ENCODE measurements around the gene FLAD1.

FLAD1 gene

DNA sequence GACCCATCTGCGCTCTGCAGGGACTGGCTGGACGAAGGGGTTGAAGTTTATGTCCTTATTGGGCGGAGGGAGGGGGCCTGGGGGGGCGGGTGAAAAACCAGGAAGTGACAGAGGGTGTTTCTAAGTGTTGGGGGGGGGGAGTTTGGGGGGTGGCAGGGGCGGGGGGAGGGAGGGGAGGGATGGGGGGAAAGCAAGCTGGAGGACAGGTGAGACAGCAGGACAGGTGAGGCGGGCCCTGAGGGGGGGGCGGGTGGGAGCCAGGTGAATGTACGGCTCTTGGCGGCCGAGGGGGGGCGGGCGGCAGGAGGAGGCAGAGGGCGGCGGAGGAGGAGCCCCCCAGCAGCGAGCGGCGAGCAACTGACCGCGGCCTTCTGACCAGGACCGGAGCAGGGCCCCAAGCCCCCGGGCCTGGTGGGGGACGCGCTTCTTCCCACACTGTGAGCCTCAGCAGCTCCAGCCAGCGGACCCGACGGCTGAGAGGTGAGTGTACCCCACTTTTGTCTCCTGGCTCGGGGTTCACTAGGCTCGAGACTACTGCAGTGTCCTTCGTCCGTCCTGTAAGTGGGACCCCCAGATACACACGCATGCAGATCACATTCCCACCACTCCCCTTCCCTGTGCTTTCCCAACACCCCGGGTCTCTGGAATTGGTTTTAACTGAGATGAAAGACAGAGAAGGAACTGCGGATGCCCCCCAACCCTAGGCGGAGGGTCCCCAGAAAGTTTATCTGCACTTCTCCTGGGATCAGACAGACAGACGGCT is 19.5 kb downstream of the FLAD1 start, which contains the start of gene ZBTB7B:
ZBTB7B (plus strand) TSS at position 339 of the 763 bp plus-strand sequence. CDS start 11,859 bp downstream, outside the sequence.
- TF ChIP-seq L3MBTL2 (conservative IDR thresholded peaks at IDR 0.05) (peak; percentile 15; the same call in 1 of the 2 replicates), LEF1 (IDR thresholded peaks at IDR 0.05; ENCODE audit: borderline replicate concordance) (no peak)
- DNase-seq (ENCODE audit: extremely low spot score) = no peak
- CTCF ChIA-PET = interaction anchor here (1.0 kb wide), 1 partner anchor 15 kb away, joined by 4 read pairs; no protein-coding TSS in a partner anchor
- POLR2A ChIA-PET = interaction anchor here (1.1 to 2.0 kb wide), 6 partner anchors 10 to 49 kb away, joined by 3 to 17 read pairs (median 4); partner anchors contain the start of genes ADAM15 and FLAD1

DNA sequence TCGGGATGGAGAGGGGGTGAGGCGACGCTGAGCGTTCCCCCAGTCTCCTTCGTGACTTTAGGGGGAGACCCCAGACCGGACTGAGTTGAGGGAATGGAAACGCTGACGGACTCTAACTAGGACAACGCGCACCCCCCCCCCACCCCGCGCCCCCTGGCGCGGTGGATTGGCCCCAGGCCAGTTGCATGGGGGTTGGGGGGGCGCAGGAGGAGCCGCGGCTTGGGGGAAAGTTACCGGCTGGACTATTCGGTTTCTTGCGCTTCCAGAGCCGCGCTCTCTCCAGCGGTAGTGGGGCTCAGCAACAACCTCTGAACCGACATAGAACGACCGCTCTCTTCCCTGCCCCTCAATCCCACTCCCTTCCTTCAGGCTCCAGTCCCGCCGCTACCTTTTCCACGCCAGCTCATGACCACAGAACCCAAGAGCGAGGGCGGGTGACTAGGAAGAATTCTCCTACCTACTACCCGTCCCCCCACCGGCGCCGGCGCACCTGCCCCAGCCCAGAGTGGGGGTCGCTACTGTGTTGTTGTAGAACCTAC is 20.2 kb downstream of the FLAD1 start:
- POLR2A ChIA-PET = interaction anchor here (1.0 to 2.0 kb wide), 7 partner anchors 9 to 48 kb away, joined by 3 to 17 read pairs (median 5); partner anchors contain the start of genes ADAM15, CKS1B and FLAD1
- no peak for TF ChIP-seq SUZ12 (IDR thresholded peaks at IDR 0.05)
- TF ChIP-seq ELF4 (IDR thresholded peaks at IDR 0.05) = no peak
- TF ChIP-seq FOXA1 (IDR thresholded peaks at IDR 0.05) = no peak
- TF ChIP-seq TARDBP (IDR thresholded peaks at IDR 0.05) = no peak
- TF ChIP-seq FOXK2 (IDR thresholded peaks at IDR 0.05) = no peak
- TF ChIP-seq SP1 (IDR thresholded peaks at IDR 0.05) = no peak
- no peak for TF ChIP-seq FOXM1 (IDR thresholded peaks at IDR 0.05; ENCODE audit: borderline replicate concordance)
- TF ChIP-seq ZNF384 (IDR thresholded peaks at IDR 0.05) = no peak
- TF ChIP-seq HDGF (IDR thresholded peaks at IDR 0.05; ENCODE audit: borderline replicate concordance) = no peak
- TF ChIP-seq NFRKB (IDR thresholded peaks at IDR 0.05) = no peak
- no peak for DNase-seq (ENCODE audit: extremely low spot score)
- CTCF ChIA-PET = no interaction called here

DNA sequence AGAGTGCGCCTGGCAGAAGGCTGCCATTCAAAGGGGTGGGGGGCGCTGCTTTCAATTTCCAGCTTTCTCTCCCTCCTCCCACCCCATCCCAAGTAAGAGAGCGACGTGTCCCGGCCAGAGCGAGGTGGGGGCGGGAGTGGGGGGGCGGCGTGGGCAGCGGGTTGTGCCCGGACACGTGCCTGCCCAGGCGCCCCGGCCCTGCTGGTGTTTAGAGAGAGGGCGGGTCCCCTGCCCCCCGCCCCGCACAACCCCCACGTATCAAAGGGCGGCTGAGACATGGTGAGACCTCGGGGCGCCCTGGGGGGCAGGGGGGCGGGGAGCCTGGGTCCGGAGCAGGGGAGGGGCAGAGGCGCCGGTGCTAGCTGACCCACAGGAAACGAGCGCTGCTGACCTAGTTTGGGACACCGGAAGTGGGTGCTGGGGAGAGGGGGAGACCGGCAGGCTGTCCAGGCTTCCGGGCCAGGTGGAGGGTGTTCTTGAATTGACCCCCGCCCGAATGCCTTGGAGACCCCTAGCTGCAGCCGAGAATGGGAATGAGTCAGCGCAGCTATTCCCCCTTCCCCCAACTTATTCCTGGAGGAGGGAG is 20.7 kb downstream of the FLAD1 start:
- ChIA-PET CTCF (no interaction called here), POLR2A (interaction anchor here (0.8 to 2.0 kb wide), 10 partner anchors 8 to 169 kb away, joined by 3 to 17 read pairs (median 5); partner anchors contain the start of genes ADAM15, CKS1B, FLAD1 and KRTCAP2)

DNA sequence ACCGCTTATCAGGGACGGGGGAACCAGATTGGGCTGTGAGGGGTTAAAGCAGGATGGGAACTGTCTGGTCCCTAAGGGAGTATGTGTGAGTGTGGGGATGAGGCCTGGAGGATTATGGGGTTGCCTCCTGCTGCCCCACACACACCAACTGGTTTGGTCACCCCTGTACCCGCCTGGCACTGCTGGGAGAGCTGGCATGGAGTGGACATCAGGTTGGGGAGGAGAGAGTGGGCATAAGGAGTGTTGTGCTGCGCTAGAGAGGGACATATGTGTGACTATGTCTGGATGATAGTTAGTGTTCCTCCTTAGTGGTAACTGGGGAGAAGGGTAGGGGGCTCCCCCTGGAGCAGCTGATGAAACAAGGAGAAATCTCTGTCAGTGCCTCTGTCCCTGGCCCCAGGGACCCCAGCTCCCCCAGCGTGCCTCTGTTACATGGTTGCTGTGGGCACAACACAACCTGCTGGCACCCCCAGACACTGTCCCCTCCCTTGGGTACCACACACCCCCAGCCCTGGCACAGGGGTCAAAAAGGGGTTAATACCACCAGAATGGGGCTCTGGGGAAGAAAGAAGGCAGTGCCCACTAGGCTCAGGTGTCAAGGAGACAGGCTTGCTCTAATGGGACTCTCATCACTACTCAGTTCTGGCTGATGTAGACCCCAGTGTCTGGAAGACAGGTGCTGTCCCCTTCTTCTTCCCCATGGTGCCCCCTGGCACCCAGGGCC is 21.4 kb downstream of the FLAD1 start:
- TF ChIP-seq FOXM1 (IDR thresholded peaks at IDR 0.05; ENCODE audit: borderline replicate concordance) (no peak), L3MBTL2 (conservative IDR thresholded peaks at IDR 0.05) (no peak), ZNF384 (IDR thresholded peaks at IDR 0.05) (no peak), LEF1 (IDR thresholded peaks at IDR 0.05; ENCODE audit: borderline replicate concordance) (no peak), SUZ12 (IDR thresholded peaks at IDR 0.05) (no peak), FOXA1 (IDR thresholded peaks at IDR 0.05) (no peak), TARDBP (IDR thresholded peaks at IDR 0.05) (no peak), ARNT (IDR thresholded peaks at IDR 0.05) (no peak), ELF4 (IDR thresholded peaks at IDR 0.05) (no peak), HDGF (IDR thresholded peaks at IDR 0.05; ENCODE audit: borderline replicate concordance) (no peak)
- TF ChIP-seq, protein P1, sequence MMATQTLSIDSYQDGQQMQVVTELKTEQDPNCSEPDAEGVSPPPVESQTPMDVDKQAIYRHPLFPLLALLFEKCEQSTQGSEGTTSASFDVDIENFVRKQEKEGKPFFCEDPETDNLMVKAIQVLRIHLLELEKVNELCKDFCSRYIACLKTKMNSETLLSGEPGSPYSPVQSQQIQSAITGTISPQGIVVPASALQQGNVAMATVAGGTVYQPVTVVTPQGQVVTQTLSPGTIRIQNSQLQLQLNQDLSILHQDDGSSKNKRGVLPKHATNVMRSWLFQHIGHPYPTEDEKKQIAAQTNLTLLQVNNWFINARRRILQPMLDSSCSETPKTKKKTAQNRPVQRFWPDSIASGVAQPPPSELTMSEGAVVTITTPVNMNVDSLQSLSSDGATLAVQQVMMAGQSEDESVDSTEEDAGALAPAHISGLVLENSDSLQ (IDR thresholded peaks at IDR 0.05) = no peak
- POLR2A ChIA-PET = interaction anchor here (0.8 to 2.0 kb wide), 9 partner anchors 8 to 169 kb away, joined by 3 to 17 read pairs (median 5); partner anchors contain the start of genes ADAM15, CKS1B, FLAD1 and KRTCAP2
- CTCF ChIA-PET = no interaction called here
- DNase-seq (ENCODE audit: extremely low spot score) = no peak

More for the DNA sequence above, 20.7 kb downstream of the FLAD1 start:
- no peak for TF ChIP-seq BHLHE40 (IDR thresholded peaks at IDR 0.05; ENCODE audit: borderline replicate concordance)
- no peak for DNase-seq (ENCODE audit: extremely low spot score)

DNA sequence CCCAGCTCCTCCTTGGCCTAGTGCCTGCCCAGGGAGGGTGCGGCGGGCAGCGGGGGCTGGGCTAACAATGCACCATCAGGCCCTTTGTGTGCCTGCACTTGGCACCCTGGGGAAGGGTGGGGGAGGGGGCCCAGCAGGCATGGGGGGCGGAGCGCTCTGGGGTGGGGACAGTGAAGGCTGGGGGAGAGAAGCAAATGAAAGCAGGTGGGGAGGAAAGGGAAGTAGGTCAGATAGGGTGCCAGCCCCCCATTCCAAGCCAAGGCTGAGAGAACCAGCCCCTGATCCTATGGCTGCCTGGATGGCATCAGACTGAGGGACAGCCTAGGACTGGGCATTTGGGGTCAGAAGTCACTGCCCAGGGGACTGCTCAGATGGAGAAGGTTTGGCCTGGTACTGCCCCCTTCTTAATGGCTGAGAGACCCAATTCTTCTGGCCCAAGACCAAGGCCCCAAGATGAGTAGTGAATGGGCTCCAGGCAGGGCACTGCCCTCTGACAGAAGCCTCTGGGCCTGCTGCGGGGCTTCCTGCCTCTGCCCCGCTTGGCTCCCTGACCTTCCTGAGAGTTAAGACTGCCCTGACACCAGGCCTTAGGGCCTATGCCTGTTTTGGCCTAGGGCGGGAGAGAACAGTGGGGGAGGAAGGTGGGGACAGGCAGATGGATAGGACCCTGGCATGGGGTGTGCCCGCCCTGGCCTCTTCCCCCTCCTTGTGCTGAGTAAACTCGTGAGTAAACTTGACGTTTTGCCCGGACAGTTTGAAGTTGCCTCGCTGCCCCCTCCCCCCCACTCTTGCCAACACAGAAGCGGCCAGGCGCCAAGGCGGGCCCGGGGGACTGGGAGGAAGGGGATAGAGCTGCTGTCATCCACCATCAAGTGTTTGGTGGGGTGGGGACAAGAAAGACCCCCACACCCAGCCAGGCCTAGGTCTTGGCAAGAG is 22.2 kb downstream of the FLAD1 start:
- ChIA-PET CTCF (no interaction called here), POLR2A (interaction anchor here (1.1 to 2.0 kb wide), 3 partner anchors 9 to 49 kb away, joined by 3 to 17 read pairs (median 8); no protein-coding TSS in a partner anchor)
- DNase-seq (ENCODE audit: extremely low spot score) = no peak
- TF ChIP-seq SP1 (IDR thresholded peaks at IDR 0.05) (no peak), LEF1 (IDR thresholded peaks at IDR 0.05; ENCODE audit: borderline replicate concordance) (no peak), SUZ12 (IDR thresholded peaks at IDR 0.05) (no peak), ZNF384 (IDR thresholded peaks at IDR 0.05) (no peak), ELF4 (IDR thresholded peaks at IDR 0.05) (no peak), TARDBP (IDR thresholded peaks at IDR 0.05) (no peak), ARNT (IDR thresholded peaks at IDR 0.05) (no peak), HDGF (IDR thresholded peaks at IDR 0.05; ENCODE audit: borderline replicate concordance) (no peak), FOXA1 (IDR thresholded peaks at IDR 0.05) (no peak), BHLHE40 (IDR thresholded peaks at IDR 0.05; ENCODE audit: borderline replicate concordance) (no peak)
- TF ChIP-seq, protein P1 (IDR thresholded peaks at IDR 0.05) = no peak

Measured in HEK293T (cell line).